Kidney capillary endothelial cell (primary cell): Measurements from ENCODE around the gene TNFAIP8L1.

Experiments
- DNase-seq: peaks from one replicate; pipeline ENCODE4 v3.0.0-alpha.2; 2018; ENCODE audit warnings: low spot score

TNFAIP8L1 gene

DNA sequence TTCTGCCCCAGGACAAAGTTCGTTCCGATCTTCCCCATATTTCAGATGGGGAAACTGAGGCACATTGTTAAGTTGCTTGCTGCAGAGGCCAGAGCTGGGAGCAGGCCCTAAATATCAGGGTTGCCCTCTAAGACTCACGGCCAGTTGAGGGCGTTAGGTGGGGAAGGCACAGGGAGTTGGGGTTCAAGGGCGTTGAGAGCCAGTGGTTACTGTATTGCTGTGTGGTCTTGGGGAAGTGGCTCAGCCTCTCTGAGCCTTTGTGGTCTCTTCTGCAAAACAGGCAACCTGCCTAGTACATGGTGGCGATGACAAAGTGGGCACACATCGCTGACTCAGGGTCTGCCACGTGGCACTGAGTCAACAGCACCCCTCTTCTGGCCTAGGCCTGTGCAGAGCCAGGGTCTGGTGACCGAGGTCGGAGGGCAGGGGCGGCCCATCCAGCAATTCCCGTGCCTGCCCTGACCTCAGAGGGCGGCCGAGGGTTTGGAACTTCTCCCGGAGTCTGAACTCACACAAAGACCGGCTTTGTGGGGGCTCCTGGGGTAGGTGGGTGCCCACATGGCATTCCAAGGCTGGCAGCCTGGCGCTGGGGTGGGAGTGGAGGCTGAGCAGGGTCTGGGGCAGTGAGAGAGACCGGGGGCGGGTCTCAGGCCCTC is 10.2 kb downstream of the TNFAIP8L1 start:
- no peak for DNase-seq

GRCh38 chr19:4650159-4650558 is 10.8 kb downstream of the TNFAIP8L1 start:
- no peak for DNase-seq

DNA sequence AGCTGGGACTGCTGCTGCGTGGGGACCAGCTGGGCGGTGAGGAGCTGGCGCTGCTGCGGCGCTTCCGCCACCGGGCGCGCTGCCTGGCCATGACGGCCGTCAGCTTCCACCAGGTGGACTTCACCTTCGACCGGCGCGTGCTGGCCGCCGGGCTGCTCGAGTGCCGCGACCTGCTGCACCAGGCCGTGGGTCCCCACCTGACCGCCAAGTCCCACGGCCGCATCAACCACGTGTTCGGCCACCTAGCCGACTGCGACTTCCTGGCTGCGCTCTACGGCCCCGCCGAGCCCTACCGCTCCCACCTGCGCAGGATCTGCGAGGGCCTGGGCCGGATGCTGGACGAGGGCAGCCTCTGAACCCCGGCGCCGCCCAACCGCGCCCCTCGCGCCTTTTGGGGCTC is 12.8 kb downstream of the TNFAIP8L1 start:
- DNase-seq, result no peak

GRCh38 chr19:4653793-4654436 is 14.6 kb downstream of the TNFAIP8L1 start:
- no peak for DNase-seq

- no peak for DNase-seq
Measured at GRCh38 chr19:4654437-4655361, 15.4 kb downstream of the TNFAIP8L1 start.

GRCh38 chr19:4656102-4656501 is 16.8 kb downstream of the TNFAIP8L1 start:
- no peak for DNase-seq

DNA sequence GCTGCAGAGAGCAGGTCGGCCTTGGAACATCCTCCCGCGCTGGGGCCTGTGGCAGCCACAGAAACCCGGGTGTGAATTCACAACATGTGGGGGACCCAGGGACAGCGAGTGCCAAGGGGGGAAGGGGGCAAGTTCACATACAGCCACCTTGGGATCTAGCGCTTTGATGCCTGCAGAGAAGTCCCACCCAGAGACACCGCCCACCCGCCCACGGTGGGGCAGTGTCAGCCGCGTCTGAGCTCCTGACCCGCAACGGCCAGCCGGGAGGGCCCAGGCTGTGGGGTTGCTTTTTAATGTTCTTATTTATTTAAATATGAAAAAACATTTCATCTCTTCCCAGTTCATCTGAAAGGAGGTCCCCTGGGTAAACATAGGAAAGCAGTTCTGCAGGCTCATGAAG is 17.9 kb downstream of the TNFAIP8L1 start:
- DNase-seq, result no peak

DNA sequence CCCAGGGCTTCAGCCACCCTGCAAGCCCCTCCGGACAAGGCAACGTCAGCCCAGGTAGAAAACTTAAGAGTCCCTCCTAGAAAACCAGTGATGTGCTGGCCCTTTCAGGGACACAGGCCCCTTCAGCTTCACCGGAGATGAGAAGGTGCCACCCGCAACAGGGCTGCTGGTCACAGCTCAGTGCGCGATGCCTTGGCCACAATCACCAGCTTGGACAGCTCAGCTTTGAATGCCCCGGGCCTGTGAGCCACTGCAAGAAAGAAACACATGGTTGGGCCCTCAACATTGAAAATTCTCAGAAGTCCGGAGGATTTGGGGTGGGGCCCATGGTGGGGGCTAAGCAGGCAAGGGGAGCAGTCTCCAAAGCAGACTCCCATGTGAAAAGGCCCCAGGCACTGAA is 18.5 kb downstream of the TNFAIP8L1 start:
- DNase-seq, result no peak

- no peak for DNase-seq
Measured at GRCh38 chr19:4660181-4660791, 21.0 kb downstream of the TNFAIP8L1 start.

DNA sequence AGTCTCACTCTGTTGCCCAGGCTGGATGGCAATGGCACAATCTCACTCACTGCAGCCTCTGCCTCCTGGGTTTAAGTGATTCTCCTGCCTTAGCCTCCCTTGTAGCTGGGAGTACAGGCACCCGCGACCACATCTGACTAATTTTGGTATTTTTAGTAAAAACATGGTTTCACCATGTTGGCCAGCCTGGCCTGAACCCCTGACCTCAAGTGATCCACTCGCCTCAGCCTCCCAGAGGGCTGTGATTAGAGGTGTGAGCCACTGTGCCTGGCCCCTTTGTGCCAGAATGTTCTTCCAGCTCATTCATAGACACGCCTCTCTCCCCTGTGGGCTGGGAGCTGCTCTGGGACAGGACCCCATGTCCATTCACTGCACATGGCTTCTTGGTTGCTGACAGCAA is 21.7 kb downstream of the TNFAIP8L1 start:
- no peak for DNase-seq

- no peak for DNase-seq
Measured at GRCh38 chr19:4662020-4662695, 22.8 kb downstream of the TNFAIP8L1 start.

GRCh38 chr19:4662812-4663211 is 23.5 kb downstream of the TNFAIP8L1 start:
- no peak for DNase-seq

- DNase-seq, result no peak
Measured at GRCh38 chr19:4664642-4665041, 25.3 kb downstream of the TNFAIP8L1 start.

GRCh38 chr19:4669723-4670480 is 30.6 kb downstream of the TNFAIP8L1 start, which contains the start of gene MYDGF:
MYDGF (minus strand) TSS chr19:4670342; CDS start chr19:4670334, 8 bp downstream.
- DNase-seq, result peak; percentile 84

GRCh38 chr19:4671185-4671851 is 32.0 kb downstream of the TNFAIP8L1 start:
- DNase-seq, result no peak

DNA sequence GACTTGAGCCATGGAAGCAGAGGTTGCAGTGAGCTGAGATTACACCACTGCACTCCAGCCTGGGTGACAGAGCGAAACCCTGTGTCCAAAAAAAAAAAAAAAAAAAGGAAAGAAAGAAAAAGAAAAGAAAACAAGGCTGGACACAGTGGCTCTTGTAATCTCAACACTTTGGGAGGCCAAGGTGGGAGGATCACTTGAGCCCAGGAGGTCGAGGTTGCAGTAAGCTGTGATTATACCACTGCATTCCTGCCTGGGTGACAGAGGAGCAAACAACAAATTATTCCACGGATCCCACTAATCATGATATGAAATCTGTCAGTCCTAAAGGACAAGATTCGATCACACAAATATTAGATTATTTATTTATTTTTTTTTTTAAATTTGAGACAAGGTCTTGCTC is 33.9 kb downstream of the TNFAIP8L1 start:
- no peak for DNase-seq

- DNase-seq, result no peak
Measured at GRCh38 chr19:4673726-4674125, 34.4 kb downstream of the TNFAIP8L1 start.

DNA sequence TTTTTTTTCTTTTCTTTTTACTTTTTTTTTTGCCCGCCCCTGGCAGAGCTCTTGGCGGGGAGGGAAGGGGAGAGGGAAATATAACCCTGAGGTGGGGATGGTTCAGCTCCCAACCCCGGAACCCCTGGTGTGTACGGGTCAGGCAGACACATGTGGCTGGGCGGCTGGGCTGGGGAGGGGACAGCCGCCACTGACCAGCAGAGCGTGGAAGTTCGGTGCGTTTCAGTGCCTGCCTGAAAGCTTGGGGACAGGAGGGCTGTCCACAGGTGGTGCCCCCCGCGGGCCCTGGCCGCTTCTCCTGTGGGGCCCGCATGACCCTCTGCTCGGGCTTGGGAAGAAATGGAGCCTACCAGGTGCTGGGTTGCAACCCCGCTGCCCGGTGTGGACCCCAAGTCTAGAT is 36.0 kb downstream of the TNFAIP8L1 start:
- DNase-seq, result no peak

- DNase-seq, result peak; percentile 36
Measured at GRCh38 chr19:4676955-4677731, 37.8 kb downstream of the TNFAIP8L1 start.
